Esophagus muscularis mucosa (tissue), 4 donors: ENCODE measurements around the gene ARID1B. TPM values are rescaled to one million over a fixed set of nuclear protein-coding genes. Genes with fewer than 3 reads are reported as not detected.

Experiments
- DNase-seq: peaks from one replicate; pipeline ENCODE4 v3.0.0-alpha.2; 2017; ENCODE audit errors: extremely low spot score
- H3K27ac ChIP-seq, 4 donors: fragments of 200-600 bp; sonication (generic); replicated peaks in 1 of 4; 1 replicate in 3 of 4; 2 replicates in 1 of 4; pipeline ENCODE4 v1.5.1; 2016 to 2019; ENCODE audit warnings: mild to moderate bottlenecking in 1 of 4
- H3K27me3 ChIP-seq, 4 donors: fragments of 200-600 bp; sonication (generic); one replicate each; pipeline versions ENCODE4 v1.5.1 to v1.6.0; 2016 to 2019
- H3K36me3 ChIP-seq, 4 donors: fragments of 200-600 bp; sonication (generic); one replicate each; pipeline ENCODE4 v1.5.1; 2016 to 2019
- H3K4me1 ChIP-seq, 4 donors: fragments of 200-600 bp; sonication (generic); one replicate each; pipeline ENCODE4 v1.5.1; 2016 to 2019
- H3K4me3 ChIP-seq, 4 donors: fragments of 200-600 bp; sonication (generic); 1 replicate in 2 of 4; 2 replicates in 2 of 4; pipeline ENCODE4 v1.5.1; 2016 to 2019; ENCODE audit warnings: mild to moderate bottlenecking in 4 of 4, moderate library complexity in 1 of 4
- H3K9me3 ChIP-seq, 4 donors: fragments of 200-600 bp; sonication (generic); 1 replicate in 3 of 4; 2 replicates in 1 of 4; pipeline ENCODE4 v1.5.1; 2016 to 2019
- CTCF ChIP-seq, 3 experiments: fragments of 200-600 bp in 2 of 3; fragments of 450-650 bp in 1 of 3; sonication (generic) in 2 of 3; IDR thresholded peaks; one replicate each; pipeline ENCODE4 v1.5.1; 2017 to 2019; ENCODE audit warnings: antibody characterized with exemption in 3 of 3, mild to moderate bottlenecking in 2 of 3, moderate library complexity in 1 of 3
- EP300 ChIP-seq: sonication (generic); formaldehyde crosslinking; IDR thresholded peaks from one replicate; pipeline ENCODE4 v1.6.1; 2017; ENCODE audit warnings: antibody characterized with exemption
- POLR2A ChIP-seq: fragments of 450-650 bp; IDR thresholded peaks from one replicate; pipeline ENCODE4 v1.6.1; 2017; ENCODE audit warnings: antibody characterized with exemption, moderate library complexity, mild to moderate bottlenecking, low read depth
- POLR2AphosphoS5 ChIP-seq, 2 donors: sonication (generic); formaldehyde crosslinking; IDR thresholded peaks; one replicate each; pipeline ENCODE4 v1.6.1; 2017; ENCODE audit warnings: antibody characterized with exemption in 2 of 2
- WGBS: methylation state at CpG from one replicate; pipeline ENCODE4 v1.1.5; 2018; 5-methylcytosine and 5-hydroxymethylcytosine counted together
- intact Hi-C: fragments of 100-400 bp; cut with DNase I; formaldehyde crosslinking; loops from one replicate; pipeline ENCODE4 v1.15.1; 2023
- total RNA-seq, 4 donors: library from RNA; depleted of rRNA; stranded (reverse); fragments of >200 nt; gene quantifications; one replicate each; pipeline versions ENCODE4 v1.1.0 to v1.2.1, GENCODE V29; 2016

The ARID1B gene
- total RNA-seq, 4 donors from 2014 or later = 55.0 to 87.2 (median 72.7) TPM

- Histone ChIP-seq H3K4me1 (peaks cover 10 to 27% (median 18%) of the 10 kb centered on the region in 4 donors), H3K9me3 (no peaks in the 10 kb centered on the region), H3K27me3 (no peaks in the 10 kb centered on the region), H3K36me3 (no peaks in the 10 kb centered on the region), H3K4me3 (no peak overlapping the region), H3K27ac (no peak overlapping the region)
- 77% methylated on average over 3 of the region's 3 CpGs for WGBS
- intact Hi-C loops = no loop called here
- no peak for DNase-seq
- no peak for TF ChIP-seq CTCF (IDR thresholded peaks at IDR 0.05)
- TF ChIP-seq POLR2AphosphoS5 (IDR thresholded peaks at IDR 0.05) = no peak
- TF ChIP-seq EP300 = no peak
- no peak for TF ChIP-seq POLR2A
Measured at GRCh38 chr6:156771047-156771446, 6.1 kb upstream of the ARID1B start.

DNA sequence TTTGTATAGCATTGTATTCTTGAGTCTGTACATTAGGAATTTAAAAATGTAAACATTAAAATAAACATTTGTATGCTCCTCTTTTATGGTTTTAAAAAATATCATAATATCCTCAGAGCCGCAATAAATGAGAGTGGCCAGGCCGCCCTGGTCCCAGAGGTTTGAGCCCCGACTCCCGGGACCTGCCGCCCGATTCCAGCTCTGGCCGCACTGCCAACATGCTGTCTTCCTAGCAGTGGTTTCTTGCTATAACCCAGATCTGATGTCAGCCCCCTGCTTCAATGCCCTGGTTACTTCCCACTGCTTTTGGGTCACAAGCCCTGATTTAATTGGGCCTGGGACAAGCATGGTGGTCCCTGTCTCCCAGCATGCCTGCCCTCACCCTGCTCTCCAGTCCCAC, 5.4 kb upstream of the ARID1B start:
- Histone ChIP-seq H3K9me3 (no peaks in the 10 kb centered on the region), H3K4me3 (no peak overlapping the region), H3K36me3 (no peaks in the 10 kb centered on the region), H3K4me1 (peaks cover 14 to 34% (median 25%) of the 10 kb centered on the region in 4 donors), H3K27ac (no peak overlapping the region), H3K27me3 (no peaks in the 10 kb centered on the region)
- no peak for TF ChIP-seq CTCF (IDR thresholded peaks at IDR 0.05)
- no peak for TF ChIP-seq POLR2AphosphoS5 (IDR thresholded peaks at IDR 0.05)
- no peak for TF ChIP-seq POLR2A
- intact Hi-C loops = no loop called here
- no peak for DNase-seq
- 99% methylated on average over 7 of the region's 7 CpGs for WGBS

- DNase-seq = no peak
- 81% methylated on average over 5 of the region's 5 CpGs for WGBS
- Histone ChIP-seq H3K4me1 (peaks cover 14 to 35% (median 25%) of the 10 kb centered on the region in 4 donors), H3K4me3 (peak overlapping the region in 1 of 4 donors; percentile 14), H3K9me3 (no peaks in the 10 kb centered on the region), H3K27ac (peak overlapping the region; percentile 97 to 99 (median 98)), H3K36me3 (no peaks in the 10 kb centered on the region), H3K27me3 (no peaks in the 10 kb centered on the region)
- TF ChIP-seq POLR2A = no peak
- no peak for TF ChIP-seq POLR2AphosphoS5 (IDR thresholded peaks at IDR 0.05)
- no peak for TF ChIP-seq CTCF (IDR thresholded peaks at IDR 0.05)
- TF ChIP-seq EP300 = no peak
- intact Hi-C loops = no loop called here
Measured at GRCh38 chr6:156773476-156773875, 3.7 kb upstream of the ARID1B start.

- H3K27ac ChIP-seq = peak overlapping the region; percentile 97 to 99 (median 98)
- no peak for DNase-seq
- H3K4me1 ChIP-seq = peaks cover 14 to 35% (median 25%) of the 10 kb centered on the region in 4 donors
- WGBS = 71% methylated on average over 15 of the region's 15 CpGs
- no peaks in the 10 kb centered on the region for H3K9me3 ChIP-seq
- peak overlapping the region in 2 of 4 donors; percentile 14 to 18 for H3K4me3 ChIP-seq
- TF ChIP-seq POLR2A (no peak), EP300 (no peak), CTCF (IDR thresholded peaks at IDR 0.05) (no peak)
- intact Hi-C loops = loop anchor here (2.0 kb wide), 2 partner anchors 53 to 209 kb away; no protein-coding TSS in a partner anchor
- no peaks in the 10 kb centered on the region for H3K36me3 ChIP-seq
- no peaks in the 10 kb centered on the region for H3K27me3 ChIP-seq
Measured at GRCh38 chr6:156773935-156774852, 3.0 kb upstream of the ARID1B start.
